OCI-LY1 (cell line): ENCODE results near the gene CBLB.

Experiments used
- EZH2 ChIP-seq: fragments of 200-600 bp; sonication (generic), shearing (Covaris generic); IDR thresholded peaks from 2 replicates; pipeline ENCODE4 v1.8.0; 2017; ENCODE audit warnings: borderline replicate concordance, mixed run types, mild to moderate bottlenecking, antibody characterized with exemption, low read length, moderate library complexity, mixed read lengths
- TF ChIP-seq, protein P1 (sequence below): fragments of 200-600 bp; sonication (generic), shearing (Covaris generic); IDR thresholded peaks from 2 replicates; pipeline ENCODE4 v1.5.1; 2017; ENCODE audit warnings: mild to moderate bottlenecking, antibody characterized with exemption, low read length, moderate library complexity, mixed read lengths

DNA sequence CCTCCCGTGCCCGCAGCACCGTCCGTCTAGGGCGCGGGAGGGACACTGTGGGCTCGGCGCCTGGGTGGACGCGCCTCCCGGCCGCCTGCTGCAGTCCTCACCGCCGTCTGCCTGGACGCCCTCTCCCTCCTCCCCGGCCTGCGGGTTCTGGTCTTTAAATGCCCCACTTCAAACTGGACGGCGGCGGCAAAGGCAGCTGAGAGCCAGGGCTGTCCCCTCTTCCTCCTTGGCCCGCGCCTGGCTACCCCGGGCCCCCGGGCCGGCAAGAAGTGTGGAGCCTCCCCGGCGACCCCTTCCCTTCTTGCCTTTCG, 426 bp downstream of the CBLB start:
- no peak for TF ChIP-seq EZH2
- TF ChIP-seq, protein P1, sequence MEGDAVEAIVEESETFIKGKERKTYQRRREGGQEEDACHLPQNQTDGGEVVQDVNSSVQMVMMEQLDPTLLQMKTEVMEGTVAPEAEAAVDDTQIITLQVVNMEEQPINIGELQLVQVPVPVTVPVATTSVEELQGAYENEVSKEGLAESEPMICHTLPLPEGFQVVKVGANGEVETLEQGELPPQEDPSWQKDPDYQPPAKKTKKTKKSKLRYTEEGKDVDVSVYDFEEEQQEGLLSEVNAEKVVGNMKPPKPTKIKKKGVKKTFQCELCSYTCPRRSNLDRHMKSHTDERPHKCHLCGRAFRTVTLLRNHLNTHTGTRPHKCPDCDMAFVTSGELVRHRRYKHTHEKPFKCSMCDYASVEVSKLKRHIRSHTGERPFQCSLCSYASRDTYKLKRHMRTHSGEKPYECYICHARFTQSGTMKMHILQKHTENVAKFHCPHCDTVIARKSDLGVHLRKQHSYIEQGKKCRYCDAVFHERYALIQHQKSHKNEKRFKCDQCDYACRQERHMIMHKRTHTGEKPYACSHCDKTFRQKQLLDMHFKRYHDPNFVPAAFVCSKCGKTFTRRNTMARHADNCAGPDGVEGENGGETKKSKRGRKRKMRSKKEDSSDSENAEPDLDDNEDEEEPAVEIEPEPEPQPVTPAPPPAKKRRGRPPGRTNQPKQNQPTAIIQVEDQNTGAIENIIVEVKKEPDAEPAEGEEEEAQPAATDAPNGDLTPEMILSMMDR = no peak
